Activated CD8-positive, alpha-beta memory T cell treated with anti-CD3 and anti-CD28 coated beads for 36 hours (primary cell): Measurements from ENCODE around the gene ANKDD1B. TPM values are rescaled to one million over a fixed set of nuclear protein-coding genes. Genes with fewer than 3 reads are reported as not detected.
"Not testable (repeated sequence)": the region's sequence is repeated elsewhere in the genome, so short reads cannot be mapped to it uniquely, and the experiment has no call there.

ENCODE experiments used
- CTCF ChIA-PET: fragments of 350-600 bp; sonication (Branson Sonifier 250); formaldehyde crosslinking; loops from one replicate; lab custom pipeline; 2021; ENCODE audit warnings: antibody characterized with exemption; lab: Charles Lee
- POLR2A ChIA-PET: fragments of 350-600 bp; sonication (Branson Sonifier 250); formaldehyde crosslinking; loops from one replicate; lab custom pipeline; 2021; ENCODE audit warnings: antibody characterized with exemption; lab: Charles Lee
- total RNA-seq, 2 experiments: library from RNA; stranded (reverse); gene quantifications; one replicate each; pipeline ENCODE4 v1.2.3, GENCODE V29; 2021

The ANKDD1B gene
- total RNA-seq, 2 experiments from 2014 or later = 0.08 to 0.17 TPM

DNA sequence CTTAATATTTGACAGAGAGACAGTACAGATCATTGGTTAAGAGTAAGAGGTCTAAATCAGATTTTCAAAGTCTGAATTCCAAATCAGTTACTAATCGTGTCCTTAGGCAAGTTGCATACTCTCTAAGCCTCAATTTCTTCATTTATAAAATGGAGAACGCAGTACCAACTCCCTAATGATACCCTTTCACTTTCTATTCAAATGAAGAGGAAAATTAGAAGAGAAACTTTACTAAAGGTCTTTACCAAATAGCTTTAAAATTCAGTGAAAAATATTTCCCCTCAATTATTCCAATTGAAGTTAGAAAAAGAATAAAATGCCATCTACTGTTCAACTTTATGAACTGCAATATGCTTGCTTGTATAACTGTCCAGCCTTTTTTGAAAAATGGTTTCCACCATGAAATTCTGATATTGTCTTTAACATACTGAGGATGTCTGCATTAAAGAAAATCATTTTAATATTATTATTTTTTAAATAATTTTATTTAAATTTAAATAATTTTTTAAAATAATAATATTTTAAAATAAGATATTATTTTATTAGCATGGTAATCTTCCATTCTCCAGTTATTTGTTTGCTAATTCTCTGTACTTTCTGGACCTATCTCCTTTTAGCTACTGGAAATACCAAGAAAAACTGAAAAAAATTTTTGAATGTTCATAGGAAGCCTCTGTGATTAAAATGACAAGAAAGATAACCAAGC lies 70.0 kb downstream of the ANKDD1B start:
- CTCF ChIA-PET = interaction anchor here (1.0 kb wide), 1 partner anchor 307 kb away, joined by 3 read pairs; no protein-coding TSS in a partner anchor
- POLR2A ChIA-PET = no interaction called here

DNA sequence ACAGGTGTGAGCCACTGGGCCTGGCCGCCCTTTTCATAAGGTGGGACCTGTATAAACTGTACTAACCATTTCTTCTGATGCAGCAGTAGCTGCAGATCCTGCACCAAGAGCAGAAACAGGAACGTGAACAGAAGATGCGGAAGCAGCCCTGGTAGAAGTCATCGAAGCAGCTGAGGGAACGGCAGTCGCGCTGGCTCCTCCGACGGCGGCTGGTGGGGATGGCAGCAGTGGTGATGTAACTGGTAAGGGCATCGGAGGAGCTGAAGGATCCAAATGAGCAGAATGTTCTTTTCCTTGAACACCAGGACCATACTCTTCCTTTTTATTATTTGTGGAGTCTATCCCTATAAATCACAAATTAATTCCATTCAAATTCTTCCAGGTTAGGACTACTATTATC lies 73.9 kb downstream of the ANKDD1B start:
- CTCF ChIA-PET = no interaction called here

DNA sequence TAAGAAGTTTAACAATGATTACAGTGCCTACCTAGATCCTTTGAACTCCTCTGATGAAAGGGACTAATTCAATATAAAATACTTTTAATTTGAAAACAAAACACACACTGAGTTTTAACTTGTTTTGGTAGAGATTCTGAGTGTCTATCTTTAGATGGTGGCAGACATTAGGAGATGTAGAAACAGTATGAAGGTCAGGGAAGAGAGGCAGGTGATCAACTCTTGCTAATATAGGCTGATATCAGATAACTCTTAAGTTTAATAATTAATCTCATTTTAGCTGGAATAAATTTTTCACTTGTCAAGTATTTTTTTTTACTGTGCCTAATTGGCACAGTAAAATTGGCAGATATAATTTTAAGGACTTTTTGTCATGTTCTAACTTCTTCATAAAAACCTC lies 75.2 kb downstream of the ANKDD1B start:
- POLR2A ChIA-PET = no interaction called here
- CTCF ChIA-PET = no interaction called here

More for the DNA sequence above, 73.9 kb downstream of the ANKDD1B start:
- POLR2A ChIA-PET = no interaction called here

DNA sequence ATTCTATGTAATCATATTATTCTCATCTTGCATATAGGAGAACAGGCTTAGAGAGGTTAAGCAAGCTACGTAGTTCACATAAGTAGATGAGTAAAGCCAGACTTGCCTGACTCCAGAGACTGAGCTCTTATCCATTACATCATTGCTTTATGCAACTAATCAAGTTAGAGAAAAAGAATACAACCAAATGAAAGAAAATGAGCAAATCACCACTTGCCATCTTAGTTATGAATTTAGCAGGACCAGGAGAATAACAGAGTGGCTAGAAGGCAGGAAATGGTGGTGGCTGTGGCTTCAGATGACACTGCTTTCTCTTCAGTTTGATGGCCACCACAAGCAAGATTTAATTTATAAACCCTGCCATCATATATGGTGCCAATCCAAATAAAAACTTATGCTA lies 79.4 kb downstream of the ANKDD1B start:
- CTCF ChIA-PET = interaction anchor here (1.1 kb wide), 1 partner anchor 26 kb away, joined by 3 read pairs; the partner anchor contains the start of gene POC5
- POLR2A ChIA-PET = interaction anchor here (0.6 kb wide), 1 partner anchor 41 kb away, joined by 3 read pairs; no protein-coding TSS in a partner anchor

DNA sequence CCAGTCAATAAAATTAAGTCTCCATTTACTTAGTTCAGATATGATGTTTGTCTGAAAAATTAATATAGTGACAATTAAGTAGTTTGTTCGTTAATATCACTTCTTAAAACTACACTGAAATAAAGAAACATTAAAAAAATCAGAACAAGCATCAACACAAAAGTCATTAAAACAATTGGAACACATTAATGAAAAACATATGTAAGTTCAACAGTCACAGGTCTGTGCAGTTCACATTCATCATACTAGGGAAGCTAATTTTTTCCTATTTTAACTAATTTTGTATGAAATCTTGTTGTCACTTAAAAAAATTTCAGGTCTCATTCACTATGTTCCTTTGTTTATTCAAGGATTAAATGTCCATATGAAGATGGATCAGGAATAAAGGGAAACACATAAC lies 83.5 kb downstream of the ANKDD1B start:
- ChIA-PET CTCF (no interaction called here), POLR2A (no interaction called here)

DNA sequence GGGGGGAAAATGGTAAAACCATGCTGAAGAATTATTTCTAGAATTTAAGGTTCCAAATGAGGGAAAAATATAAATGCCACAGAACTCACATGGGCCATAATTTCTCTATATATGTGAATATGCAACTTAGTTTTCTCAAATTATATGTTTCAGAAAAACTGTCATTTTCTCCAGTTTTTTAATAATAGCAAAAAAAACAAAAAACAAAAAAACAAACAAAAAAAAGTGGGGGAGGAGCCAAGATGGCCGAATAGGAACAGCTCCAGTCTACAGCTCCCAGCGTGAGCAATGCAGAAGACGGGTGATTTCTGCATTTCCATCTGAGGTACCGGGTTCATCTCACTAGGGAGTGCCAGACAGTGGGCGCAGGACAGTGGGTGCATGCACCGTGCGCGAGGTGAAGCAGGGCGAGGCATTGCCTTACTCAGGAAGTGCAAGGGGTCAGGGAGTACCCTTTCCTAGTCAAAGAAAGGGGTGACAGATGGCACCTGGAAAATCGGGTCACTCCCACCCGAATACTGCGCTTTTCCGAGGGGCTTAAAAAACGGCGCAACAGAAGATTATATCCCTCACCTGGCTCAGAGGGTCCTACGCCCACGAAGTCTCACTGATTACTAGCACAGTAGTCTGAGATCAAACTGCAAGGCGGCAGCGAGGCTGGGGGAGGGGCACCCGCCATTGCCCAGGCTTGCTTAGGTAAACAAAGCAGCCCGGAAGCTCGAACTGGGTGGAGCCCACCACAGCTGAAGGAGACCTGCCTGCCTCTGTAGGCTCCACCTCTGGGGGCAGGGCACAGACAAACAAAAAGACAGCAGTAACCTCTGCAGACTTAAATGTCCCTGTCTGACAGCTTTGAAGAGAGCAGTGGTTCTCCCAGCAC lies 84.5 kb downstream of the ANKDD1B start:
- CTCF ChIA-PET, POLR2A ChIA-PET: not testable (repeated sequence)

DNA sequence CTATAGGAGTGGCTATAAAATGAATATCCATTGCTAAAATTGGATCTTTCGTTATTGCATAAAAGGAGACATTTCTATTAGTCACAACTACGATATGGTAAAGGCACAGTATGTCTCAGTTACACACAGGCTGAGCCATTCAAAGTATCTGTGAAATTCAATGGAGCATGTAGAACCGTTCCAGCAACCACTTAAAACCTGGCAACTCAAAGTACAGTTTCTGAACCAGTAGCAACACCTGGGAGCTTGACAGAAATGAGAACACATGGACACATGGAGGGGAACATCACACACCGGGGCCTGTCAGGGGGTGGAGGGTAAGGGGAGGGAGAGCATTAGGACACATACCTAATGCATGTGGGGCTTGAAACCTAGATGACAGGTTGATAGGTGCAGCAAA lies 90.6 kb downstream of the ANKDD1B start:
- POLR2A ChIA-PET = no interaction called here
- CTCF ChIA-PET = no interaction called here

DNA sequence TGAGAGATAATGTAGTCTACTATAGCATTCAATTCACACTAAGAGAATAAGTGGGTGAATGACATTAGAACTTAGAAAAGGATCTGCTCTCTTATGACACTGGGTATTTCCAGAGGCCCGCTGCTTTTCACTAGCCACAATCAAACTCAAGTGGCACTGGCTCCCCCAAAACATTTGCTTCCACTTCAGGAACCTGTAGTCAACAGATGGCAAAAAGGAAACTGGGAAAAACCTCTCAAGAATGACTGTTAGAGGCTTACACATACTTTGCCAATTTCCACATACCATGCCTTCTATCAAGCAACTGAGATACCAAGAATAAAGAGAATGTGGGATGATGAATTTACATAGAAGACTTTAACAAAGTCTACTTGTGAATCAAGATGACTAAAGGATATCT lies 94.8 kb downstream of the ANKDD1B start:
- POLR2A ChIA-PET = no interaction called here

DNA sequence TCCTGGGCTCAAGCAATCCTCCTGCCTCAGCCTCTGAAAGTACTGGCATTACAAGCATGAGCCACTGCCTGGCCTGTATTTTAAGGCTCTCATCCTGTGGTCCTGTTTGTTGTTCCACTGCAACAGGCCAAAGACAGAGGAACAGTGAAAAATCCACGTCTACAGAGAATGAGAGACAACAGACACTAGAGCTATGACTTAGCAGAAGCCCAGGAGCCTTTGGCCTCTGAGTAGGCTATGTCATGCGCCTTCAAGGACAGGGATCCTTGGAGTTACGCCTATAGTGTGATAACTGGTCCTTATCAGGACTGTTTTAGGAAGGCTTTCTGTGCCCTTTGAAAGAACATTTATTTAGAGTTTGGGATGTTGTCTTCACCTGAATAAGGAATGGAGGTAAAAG lies 95.5 kb downstream of the ANKDD1B start:
- POLR2A ChIA-PET = no interaction called here
- CTCF ChIA-PET = no interaction called here

More for the DNA sequence above, 94.8 kb downstream of the ANKDD1B start:
- CTCF ChIA-PET = no interaction called here

DNA sequence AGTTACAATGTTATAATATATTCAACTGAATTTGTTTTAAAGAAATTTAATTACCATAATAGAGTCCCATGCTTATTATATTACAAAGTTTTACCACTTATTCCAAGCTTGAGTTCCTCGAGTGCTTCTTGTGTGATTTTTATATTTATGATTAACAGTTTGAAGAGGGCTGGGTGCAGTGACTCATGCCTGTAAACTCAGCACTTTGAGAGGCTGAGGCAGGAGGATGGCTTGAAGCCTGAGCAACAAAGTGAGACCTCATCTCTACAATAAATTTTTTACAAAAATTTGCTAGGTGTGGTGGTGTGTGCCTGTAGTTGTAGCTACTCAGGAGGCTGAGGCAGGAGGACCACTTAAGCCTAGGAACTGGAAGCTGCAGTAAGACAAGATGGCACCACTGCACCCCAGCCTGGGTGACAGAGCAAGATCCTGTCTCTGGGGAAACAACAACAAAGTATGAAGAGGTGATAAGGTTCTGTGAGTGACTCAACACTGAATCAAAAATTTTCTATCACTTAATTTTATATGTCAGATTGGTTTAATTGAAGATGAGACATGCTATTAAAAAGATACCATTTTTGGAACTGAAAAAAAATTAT lies 96.8 kb downstream of the ANKDD1B start:
- POLR2A ChIA-PET = no interaction called here
- CTCF ChIA-PET = no interaction called here

DNA sequence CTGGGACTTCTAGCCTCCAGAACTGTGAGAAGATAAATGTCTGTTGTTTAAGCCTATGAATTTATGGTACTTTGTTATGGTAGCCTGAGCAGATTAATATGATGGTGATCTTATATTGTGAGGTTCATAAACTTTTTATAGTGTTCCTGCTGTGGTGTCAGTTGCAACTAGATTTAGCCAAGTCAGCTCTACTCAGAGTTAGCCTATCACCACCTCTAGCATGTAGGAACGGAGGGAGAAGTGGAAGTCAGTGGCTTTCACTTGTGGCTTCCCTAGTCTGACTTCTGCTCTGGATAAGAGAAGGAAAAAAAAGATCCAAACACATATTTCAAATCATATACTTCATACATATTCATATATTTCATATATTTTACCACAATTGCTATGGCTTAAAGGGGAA lies 99.4 kb downstream of the ANKDD1B start:
- CTCF ChIA-PET = no interaction called here
- POLR2A ChIA-PET = no interaction called here

DNA sequence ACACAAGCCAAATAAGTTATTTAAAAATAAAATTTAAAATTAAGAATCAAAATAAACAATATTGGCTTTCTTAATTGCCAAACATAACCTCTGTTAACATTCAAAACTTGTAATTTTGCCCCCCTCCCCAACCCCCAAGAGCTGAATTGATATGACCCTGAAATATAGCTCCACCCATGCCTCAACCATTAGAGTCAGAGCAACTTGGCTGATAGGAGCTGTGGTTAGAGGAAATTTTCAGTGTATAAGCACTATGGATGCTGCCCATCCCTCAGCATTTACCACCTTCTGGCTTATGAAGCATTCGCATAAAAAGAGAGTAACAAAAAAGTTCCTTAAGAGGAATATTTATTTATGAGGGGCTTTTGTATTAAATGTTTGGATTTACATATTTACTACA lies 99.9 kb downstream of the ANKDD1B start:
- POLR2A ChIA-PET = no interaction called here
- CTCF ChIA-PET = interaction anchor here (0.6 kb wide), 1 partner anchor 547 kb away, joined by 3 read pairs; no protein-coding TSS in a partner anchor

DNA sequence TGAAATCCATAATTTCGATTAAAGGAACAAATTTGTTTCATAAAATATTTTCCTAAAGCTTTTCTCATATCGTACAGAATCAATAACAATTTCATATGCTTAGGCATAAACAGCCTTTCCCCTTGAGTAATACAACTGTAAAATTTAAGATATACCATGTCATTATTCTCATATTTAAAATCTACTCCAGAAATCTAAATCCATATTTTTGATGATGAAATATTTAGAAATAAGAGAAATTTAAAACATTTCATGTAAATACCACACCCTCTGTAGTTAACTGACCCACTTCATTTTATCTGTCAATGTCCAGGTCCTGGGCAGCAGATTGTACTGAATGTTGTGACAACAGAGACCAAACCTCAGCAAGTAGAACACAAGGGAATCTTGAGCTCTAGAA lies 100.8 kb downstream of the ANKDD1B start:
- CTCF ChIA-PET = no interaction called here
- POLR2A ChIA-PET = no interaction called here

DNA sequence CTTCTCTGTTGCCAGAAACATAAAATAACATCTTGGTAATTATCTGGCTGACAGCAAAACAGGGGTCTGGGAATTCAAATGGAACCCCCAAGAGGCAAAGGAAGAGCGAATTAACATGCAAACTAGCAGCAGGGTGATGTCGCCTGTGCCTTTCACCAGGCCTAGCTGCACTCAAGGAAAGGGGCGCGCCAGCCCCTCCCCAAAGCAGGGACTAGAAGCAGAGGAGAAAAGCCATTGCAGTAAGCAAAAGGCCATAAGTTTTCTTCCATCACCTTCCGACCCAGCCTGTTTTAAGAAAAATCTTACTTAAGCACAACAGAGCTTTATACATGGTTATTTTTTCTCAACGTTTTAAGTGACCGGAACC lies 105.4 kb downstream of the ANKDD1B start:
- ChIA-PET CTCF (interaction anchor here (1.1 kb wide), 1 partner anchor 27 kb away, joined by 3 read pairs; no protein-coding TSS in a partner anchor), POLR2A (interaction anchor here (1.0 kb wide), 1 partner anchor 380 kb away, joined by 3 read pairs; the partner anchor contains the start of gene HMGCR)

DNA sequence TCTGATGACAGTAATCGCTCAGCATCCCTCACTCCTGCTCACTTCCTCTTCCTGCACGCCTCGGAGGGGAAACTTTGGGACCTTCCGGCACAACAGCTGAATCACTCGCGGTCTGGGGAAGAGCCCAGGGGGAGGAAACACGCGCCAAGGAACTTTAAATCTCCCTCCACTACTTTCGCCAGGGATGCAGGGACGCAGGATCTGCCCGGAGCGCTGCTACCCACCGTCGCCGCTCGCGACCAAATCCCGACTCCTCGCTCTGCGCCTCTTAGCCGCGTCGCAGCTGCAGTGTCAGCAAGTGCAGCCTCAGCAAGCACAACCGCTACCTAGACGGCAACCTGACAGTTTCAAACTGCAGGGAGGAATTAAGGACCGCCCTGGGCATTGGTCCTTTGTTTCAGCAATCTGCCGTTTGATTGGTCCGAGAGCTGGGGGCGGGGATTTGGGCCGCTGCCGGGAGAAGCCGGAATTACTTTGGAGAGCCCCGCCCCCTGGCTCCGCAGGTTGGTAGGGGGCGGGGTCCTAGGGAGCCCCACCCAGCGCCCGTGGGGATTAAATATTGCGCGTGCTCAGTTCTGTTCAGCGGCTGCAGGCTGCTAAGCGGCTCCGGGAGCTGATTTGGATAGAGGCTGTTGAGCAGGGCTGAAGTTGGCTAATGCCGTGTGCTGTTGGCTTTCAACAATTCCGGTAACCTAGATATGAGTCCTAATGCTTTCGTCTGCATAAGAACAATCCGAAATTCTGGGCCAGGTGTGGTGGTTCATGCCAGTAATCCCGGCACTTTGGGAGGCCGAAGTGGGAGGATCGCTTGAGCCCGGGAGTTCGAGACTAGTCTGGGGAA lies 106.0 kb downstream of the ANKDD1B start, which contains the start of gene POC5:
Gene POC5 (minus strand): TSS at position 356 of the 841 bp plus-strand sequence. CDS start 4,500 bp downstream, outside the sequence.
- POLR2A ChIA-PET = interaction anchor here (0.7 to 1.0 kb wide), 2 partner anchors 205 to 380 kb away, joined by 3 read pairs; partner anchors contain the start of genes HMGCR and POLK
- CTCF ChIA-PET = interaction anchor here (0.6 to 1.1 kb wide), 2 partner anchors 27 to 476 kb away, joined by 3 read pairs; no protein-coding TSS in a partner anchor

DNA sequence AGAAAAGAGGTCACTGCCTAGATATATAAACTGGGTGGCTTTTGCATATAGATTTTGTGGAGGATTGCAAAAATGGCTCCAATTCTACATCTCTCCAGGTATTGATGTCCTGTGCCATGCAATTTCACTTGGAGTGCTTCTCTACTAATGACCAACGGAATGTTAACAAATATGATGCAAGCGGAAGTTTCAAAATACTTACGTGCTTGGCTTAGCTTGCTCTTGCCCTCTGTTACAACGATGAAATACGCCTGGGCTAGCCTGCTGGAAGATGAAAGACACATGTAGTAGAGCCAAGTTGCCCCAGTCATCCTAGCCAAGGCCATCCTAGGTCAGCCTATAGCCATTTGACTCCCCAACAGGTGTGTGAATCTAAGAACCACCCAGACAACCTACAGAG lies 109.6 kb downstream of the ANKDD1B start:
- ChIA-PET POLR2A (no interaction called here), CTCF (no interaction called here)
